Glutamatergic neuron (in vitro differentiated cells): ENCODE measurements around the gene ZCCHC24. TPM values are rescaled to one million over a fixed set of nuclear protein-coding genes. Genes with fewer than 3 reads are reported as not detected.

Experiments used
- DNase-seq: peaks from one replicate; pipeline ENCODE4 v3.0.0; 2022
- H3K27ac Mint-ChIP-seq: one replicate; pipeline ENCODE4 v1.8.0; 2020; ENCODE audit warnings: mild to moderate bottlenecking, mixed read lengths, inconsistent platforms; ENCODE audit not compliant: unreplicated experiment
- H3K27me3 Mint-ChIP-seq: one replicate; pipeline ENCODE4 v1.8.0; 2020; ENCODE audit warnings: mild to moderate bottlenecking, moderate library complexity, mixed read lengths, inconsistent platforms; ENCODE audit not compliant: unreplicated experiment
- H3K36me3 Mint-ChIP-seq: one replicate; pipeline ENCODE4 v1.8.0; 2020; ENCODE audit warnings: mild to moderate bottlenecking, mixed read lengths, inconsistent platforms; ENCODE audit not compliant: unreplicated experiment
- H3K4me1 Mint-ChIP-seq: one replicate; pipeline ENCODE4 v1.8.0; 2020; ENCODE audit warnings: mild to moderate bottlenecking, low read depth, mixed read lengths, inconsistent platforms; ENCODE audit not compliant: unreplicated experiment
- H3K4me3 Mint-ChIP-seq: one replicate; pipeline ENCODE4 v1.8.0; 2020; ENCODE audit warnings: mild to moderate bottlenecking, mixed read lengths, inconsistent platforms; ENCODE audit not compliant: unreplicated experiment
- H3K9me3 Mint-ChIP-seq: one replicate; pipeline ENCODE4 v1.8.0; 2020; ENCODE audit warnings: mild to moderate bottlenecking, moderate library complexity, mixed read lengths, inconsistent platforms; ENCODE audit not compliant: unreplicated experiment
- total RNA-seq: library from RNA; stranded (reverse); fragmentation: NEBNext Ultra II Directional; extraction: Animal tissue kit (Norgen Biotek cat#: 25700); gene quantifications from one replicate; pipeline ENCODE4 v1.2.1, GENCODE V29; 2021; ENCODE audit not compliant: unreplicated experiment
- TF ChIP-seq, protein P1 (sequence below): fragments of 200-600 bp; sonication (generic); IDR thresholded peaks from one replicate; pipeline ENCODE4 v1.5.0; 2021; ENCODE audit not compliant: partially characterized antibody, unreplicated experiment

The ZCCHC24 gene
- total RNA-seq, 1 donor from 2014 or later: 3.0 TPM

DNA sequence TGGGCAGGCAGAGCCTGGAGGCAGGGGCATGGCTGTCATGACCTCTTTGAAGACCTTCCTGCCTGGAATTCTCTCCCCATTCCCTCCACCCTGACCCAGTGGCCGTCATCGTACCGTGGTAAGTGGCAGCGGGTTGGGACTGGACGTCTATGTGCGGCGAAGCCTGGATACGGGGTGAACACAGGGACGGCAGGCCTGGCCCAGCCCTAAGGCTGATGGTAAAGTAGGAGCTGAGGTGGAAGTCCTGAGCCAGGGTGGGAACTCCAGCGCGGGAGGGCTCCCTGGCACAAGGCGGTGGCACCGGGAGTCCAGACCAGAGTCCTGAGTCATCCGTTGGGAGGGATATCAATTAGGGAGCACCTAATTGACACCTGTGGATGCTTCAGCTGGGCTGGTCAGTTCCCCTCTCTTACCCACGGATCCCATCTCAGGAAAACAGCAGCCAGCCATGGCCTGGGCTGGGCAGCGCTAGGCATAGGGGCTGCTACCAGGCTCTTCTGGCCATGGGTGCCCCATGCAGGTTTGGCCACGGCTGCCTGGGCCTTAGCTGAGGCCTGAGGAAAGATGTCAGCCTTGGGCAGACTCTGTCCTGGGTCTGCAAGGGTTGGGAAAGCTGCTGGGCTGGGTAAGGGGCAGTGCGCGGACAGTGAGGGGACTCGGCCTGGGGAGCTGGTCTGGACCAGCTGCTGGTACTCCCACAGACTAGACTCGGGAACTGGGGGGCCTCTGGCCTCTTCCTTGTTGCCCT, 94.8 kb downstream of the ZCCHC24 start:
- Mint-ChIP-seq H3K27ac (no peak overlapping the region), H3K27me3 (peaks cover 6% of the 10 kb centered on the region), H3K4me3 (no peak overlapping the region), H3K4me1 (peaks cover 8% of the 10 kb centered on the region), H3K36me3 (peaks cover 16% of the 10 kb centered on the region), H3K9me3 (no peaks in the 10 kb centered on the region)
- TF ChIP-seq, protein P1, sequence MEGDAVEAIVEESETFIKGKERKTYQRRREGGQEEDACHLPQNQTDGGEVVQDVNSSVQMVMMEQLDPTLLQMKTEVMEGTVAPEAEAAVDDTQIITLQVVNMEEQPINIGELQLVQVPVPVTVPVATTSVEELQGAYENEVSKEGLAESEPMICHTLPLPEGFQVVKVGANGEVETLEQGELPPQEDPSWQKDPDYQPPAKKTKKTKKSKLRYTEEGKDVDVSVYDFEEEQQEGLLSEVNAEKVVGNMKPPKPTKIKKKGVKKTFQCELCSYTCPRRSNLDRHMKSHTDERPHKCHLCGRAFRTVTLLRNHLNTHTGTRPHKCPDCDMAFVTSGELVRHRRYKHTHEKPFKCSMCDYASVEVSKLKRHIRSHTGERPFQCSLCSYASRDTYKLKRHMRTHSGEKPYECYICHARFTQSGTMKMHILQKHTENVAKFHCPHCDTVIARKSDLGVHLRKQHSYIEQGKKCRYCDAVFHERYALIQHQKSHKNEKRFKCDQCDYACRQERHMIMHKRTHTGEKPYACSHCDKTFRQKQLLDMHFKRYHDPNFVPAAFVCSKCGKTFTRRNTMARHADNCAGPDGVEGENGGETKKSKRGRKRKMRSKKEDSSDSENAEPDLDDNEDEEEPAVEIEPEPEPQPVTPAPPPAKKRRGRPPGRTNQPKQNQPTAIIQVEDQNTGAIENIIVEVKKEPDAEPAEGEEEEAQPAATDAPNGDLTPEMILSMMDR: no peak
- DNase-seq: no peak

DNA sequence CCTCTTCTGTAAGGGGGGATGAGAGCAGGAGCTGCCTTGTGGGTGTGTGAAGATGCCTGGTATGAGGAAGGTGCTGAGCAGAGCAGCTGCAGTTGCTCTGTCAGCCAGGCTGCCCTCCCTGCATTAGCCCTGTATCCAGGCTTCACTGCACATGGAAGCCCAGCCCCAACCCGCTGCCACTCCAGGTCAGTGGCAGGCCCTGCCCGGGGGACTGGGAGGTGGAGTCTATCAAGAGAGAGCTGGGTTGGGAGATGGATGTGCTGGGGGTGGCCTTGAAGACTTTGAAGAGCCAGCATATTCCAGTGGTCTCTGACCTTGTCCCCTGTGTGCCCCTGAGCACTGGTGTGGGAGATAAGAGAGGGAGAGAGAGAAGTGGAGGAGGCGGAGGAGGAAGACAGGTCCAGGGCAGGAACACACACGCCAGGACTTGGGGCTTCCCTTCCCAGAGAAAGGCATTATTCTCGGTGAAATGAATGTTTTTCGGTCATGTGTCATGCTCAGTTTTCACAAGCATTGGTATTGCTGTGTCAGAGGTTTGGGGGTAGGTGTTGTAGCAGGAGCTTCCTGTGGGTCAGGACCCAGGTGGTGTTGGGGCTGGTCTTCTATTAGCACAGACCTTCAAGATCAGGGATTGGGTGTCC, 95.5 kb downstream of the ZCCHC24 start:
- Mint-ChIP-seq H3K36me3 (peaks cover 12% of the 10 kb centered on the region), H3K4me1 (peaks cover 12% of the 10 kb centered on the region), H3K4me3 (no peak overlapping the region), H3K27ac (no peak overlapping the region), H3K9me3 (no peaks in the 10 kb centered on the region), H3K27me3 (peaks cover 3% of the 10 kb centered on the region)
- DNase-seq: no peak
- TF ChIP-seq, protein P1: no peak

GRCh38 chr10:79349072-79349491, 96.3 kb downstream of the ZCCHC24 start:
- Mint-ChIP-seq H3K27me3 (peaks cover 2% of the 10 kb centered on the region), H3K4me1 (peaks cover 12% of the 10 kb centered on the region), H3K4me3 (peak overlapping the region; percentile 72), H3K36me3 (peaks cover 11% of the 10 kb centered on the region), H3K9me3 (no peaks in the 10 kb centered on the region), H3K27ac (no peak overlapping the region)
- no peak for DNase-seq
- TF ChIP-seq, protein P1: no peak

- no peaks in the 10 kb centered on the region for H3K9me3 Mint-ChIP-seq
- H3K27me3 Mint-ChIP-seq: peaks cover 2% of the 10 kb centered on the region
- peaks cover 6% of the 10 kb centered on the region for H3K36me3 Mint-ChIP-seq
- no peak for DNase-seq
- no peak overlapping the region for H3K27ac Mint-ChIP-seq
- peaks cover 12% of the 10 kb centered on the region for H3K4me1 Mint-ChIP-seq
- TF ChIP-seq, protein P1: no peak
- peak overlapping the region; percentile 72 for H3K4me3 Mint-ChIP-seq
Measured at GRCh38 chr10:79348640-79348988, 96.8 kb downstream of the ZCCHC24 start.

DNA sequence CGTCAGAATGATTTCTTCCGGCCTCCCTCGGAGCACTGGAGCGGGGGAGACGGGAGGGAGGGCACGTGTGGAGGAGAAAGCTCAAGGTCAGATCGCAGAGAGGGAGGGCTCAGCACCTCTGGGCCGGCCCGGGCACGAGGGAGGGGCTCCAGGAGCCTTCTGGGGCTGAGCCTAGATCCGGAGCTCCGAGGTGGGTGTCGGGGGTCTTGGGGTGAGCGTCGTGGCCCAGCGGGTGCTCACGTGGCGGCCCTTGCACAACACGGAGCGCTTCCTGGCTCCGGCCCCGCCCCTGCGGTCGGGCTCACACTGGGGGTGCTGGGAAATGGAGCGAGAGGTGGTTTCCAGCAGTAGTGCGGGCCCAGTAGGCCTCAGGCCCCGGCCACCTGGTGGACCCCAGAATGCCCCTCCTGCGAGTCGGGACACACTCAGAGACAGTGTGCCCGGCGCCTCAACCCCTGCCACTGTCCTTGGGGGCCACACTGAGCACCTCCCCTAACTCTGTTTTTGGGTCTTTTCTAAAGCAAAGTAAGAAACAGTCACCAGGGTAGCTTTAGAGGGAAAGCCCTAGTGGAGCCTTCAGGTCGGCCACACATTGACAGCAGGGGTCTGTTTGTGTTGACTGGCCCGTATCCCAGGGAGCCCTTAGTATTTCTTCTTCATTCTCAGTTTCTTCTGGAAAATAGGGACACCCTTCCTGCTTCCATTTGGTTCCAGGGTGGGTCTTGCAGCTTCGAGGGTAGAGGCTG, 97.4 kb downstream of the ZCCHC24 start:
- Mint-ChIP-seq H3K27ac (no peak overlapping the region), H3K4me1 (peaks cover 12% of the 10 kb centered on the region)

More for the DNA sequence above, 97.4 kb downstream of the ZCCHC24 start:
- DNase-seq: no peak
- peak overlapping the region; percentile 72 for H3K4me3 Mint-ChIP-seq
- H3K36me3 Mint-ChIP-seq: peaks cover under 1% of the 10 kb centered on the region
- TF ChIP-seq, protein P1: no peak
- no peaks in the 10 kb centered on the region for H3K9me3 Mint-ChIP-seq
- peaks cover under 1% of the 10 kb centered on the region for H3K27me3 Mint-ChIP-seq
